ENCODE data around the gene DOCK10.

DNA sequence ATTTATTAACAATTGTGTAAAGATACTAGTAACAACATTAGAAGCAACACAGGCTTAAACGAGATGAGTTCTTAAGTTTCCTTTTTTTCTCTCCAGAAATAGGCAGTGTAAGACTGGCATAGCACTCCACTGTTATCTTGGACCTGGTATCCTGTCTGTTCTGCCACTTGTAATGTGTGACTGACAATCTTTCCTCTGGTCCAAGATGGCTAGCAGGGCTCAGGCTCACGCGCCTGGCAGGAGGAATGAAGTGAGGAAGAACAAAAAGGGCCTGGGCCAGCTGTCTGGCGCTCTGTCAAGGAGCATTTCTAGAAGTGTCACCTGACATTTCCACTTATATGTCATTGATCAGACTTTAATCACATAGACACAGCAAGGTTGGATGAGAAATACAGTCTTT, 294.5 kb downstream of the DOCK10 start:
- TF ChIP-seq, protein P1, sequence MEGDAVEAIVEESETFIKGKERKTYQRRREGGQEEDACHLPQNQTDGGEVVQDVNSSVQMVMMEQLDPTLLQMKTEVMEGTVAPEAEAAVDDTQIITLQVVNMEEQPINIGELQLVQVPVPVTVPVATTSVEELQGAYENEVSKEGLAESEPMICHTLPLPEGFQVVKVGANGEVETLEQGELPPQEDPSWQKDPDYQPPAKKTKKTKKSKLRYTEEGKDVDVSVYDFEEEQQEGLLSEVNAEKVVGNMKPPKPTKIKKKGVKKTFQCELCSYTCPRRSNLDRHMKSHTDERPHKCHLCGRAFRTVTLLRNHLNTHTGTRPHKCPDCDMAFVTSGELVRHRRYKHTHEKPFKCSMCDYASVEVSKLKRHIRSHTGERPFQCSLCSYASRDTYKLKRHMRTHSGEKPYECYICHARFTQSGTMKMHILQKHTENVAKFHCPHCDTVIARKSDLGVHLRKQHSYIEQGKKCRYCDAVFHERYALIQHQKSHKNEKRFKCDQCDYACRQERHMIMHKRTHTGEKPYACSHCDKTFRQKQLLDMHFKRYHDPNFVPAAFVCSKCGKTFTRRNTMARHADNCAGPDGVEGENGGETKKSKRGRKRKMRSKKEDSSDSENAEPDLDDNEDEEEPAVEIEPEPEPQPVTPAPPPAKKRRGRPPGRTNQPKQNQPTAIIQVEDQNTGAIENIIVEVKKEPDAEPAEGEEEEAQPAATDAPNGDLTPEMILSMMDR (optimal IDR thresholded peaks at IDR 0.05 in 1 of 3, IDR thresholded peaks at IDR 0.05 in 1 of 3, conservative IDR thresholded peaks at IDR 0.05 in 1 of 3; ENCODE audit: extremely low read depth in 1 of 3, insufficient read depth in 2 of 3, low read length in 3 of 3), result no peak
- TF ChIP-seq EZH2 (IDR thresholded peaks at IDR 0.05; ENCODE audit: low read length), result no peak
